Mucosa of stomach (tissue), 1 donor: ENCODE results near the gene KLF13.
A peak's percentile ranks its signal among the peaks of the same experiment; 100 is the strongest.

Experiments used
- H3K27me3 ChIP-seq: one replicate; pipeline ENCODE4 v1.7.0; 2013; ENCODE audit warnings: mild to moderate bottlenecking, low read length; ENCODE audit not compliant: control insufficient read depth, insufficient read depth
- H3K36me3 ChIP-seq: one replicate; pipeline ENCODE4 v1.7.0; 2013; ENCODE audit warnings: low read length; ENCODE audit not compliant: control insufficient read depth, insufficient read depth
- H3K4me1 ChIP-seq: one replicate; pipeline ENCODE4 v1.7.0; 2013; ENCODE audit warnings: mild to moderate bottlenecking, low read length; ENCODE audit not compliant: control insufficient read depth, insufficient read depth
- H3K4me3 ChIP-seq: one replicate; pipeline ENCODE4 v1.7.0; 2013; ENCODE audit warnings: low read length
- H3K9ac ChIP-seq: one replicate; pipeline ENCODE4 v1.7.0; 2013; ENCODE audit warnings: mild to moderate bottlenecking, low read length, moderate library complexity
- H3K9me3 ChIP-seq: one replicate; pipeline ENCODE4 v1.7.0; 2013; ENCODE audit warnings: mild to moderate bottlenecking, low read length, moderate library complexity; ENCODE audit not compliant: control insufficient read depth
- donor health status: Pancreatic carcinoma.

KLF13 gene

GRCh38 chr15:31358957-31359701 lies 32.5 kb downstream of the KLF13 start:
- Histone ChIP-seq H3K9ac (no peak overlapping the region), H3K27me3 (no peaks in the 10 kb centered on the region), H3K9me3 (no peaks in the 10 kb centered on the region), H3K4me3 (no peak overlapping the region), H3K36me3 (peaks cover 8% of the 10 kb centered on the region), H3K4me1 (peaks cover 63% of the 10 kb centered on the region)

- Histone ChIP-seq H3K9ac (peak overlapping the region; percentile 68), H3K27me3 (no peaks in the 10 kb centered on the region), H3K9me3 (no peaks in the 10 kb centered on the region), H3K36me3 (peaks cover 8% of the 10 kb centered on the region), H3K4me1 (peaks cover 68% of the 10 kb centered on the region), H3K4me3 (no peak overlapping the region)
These were observed 33.1 kb downstream of the KLF13 start for GRCh38 chr15:31359702-31360111.

- H3K27me3 ChIP-seq = no peaks in the 10 kb centered on the region
- H3K9me3 ChIP-seq = no peaks in the 10 kb centered on the region
- H3K9ac ChIP-seq = peak overlapping the region; percentile 68
- no peak overlapping the region for H3K4me3 ChIP-seq
- H3K4me1 ChIP-seq = peaks cover 73% of the 10 kb centered on the region
- H3K36me3 ChIP-seq = peaks cover 5% of the 10 kb centered on the region
These were observed 33.5 kb downstream of the KLF13 start for GRCh38 chr15:31360158-31360561.

GRCh38 chr15:31360843-31361763 lies 34.5 kb downstream of the KLF13 start:
- Histone ChIP-seq H3K36me3 (no peaks in the 10 kb centered on the region), H3K4me3 (no peak overlapping the region), H3K9ac (peak overlapping the region; percentile 68), H3K27me3 (no peaks in the 10 kb centered on the region), H3K4me1 (peaks cover 81% of the 10 kb centered on the region), H3K9me3 (no peaks in the 10 kb centered on the region)

- H3K4me1 ChIP-seq = peaks cover 89% of the 10 kb centered on the region
- no peaks in the 10 kb centered on the region for H3K36me3 ChIP-seq
- H3K9me3 ChIP-seq = no peaks in the 10 kb centered on the region
- no peaks in the 10 kb centered on the region for H3K27me3 ChIP-seq
- H3K4me3 ChIP-seq = no peak overlapping the region
- H3K9ac ChIP-seq = peak overlapping the region; percentile 68
These were observed 35.3 kb downstream of the KLF13 start for GRCh38 chr15:31361764-31362515.

GRCh38 chr15:31362886-31363285 lies 36.3 kb downstream of the KLF13 start:
- Histone ChIP-seq H3K4me1 (peaks cover 91% of the 10 kb centered on the region), H3K9me3 (no peaks in the 10 kb centered on the region), H3K9ac (no peak overlapping the region), H3K27me3 (no peaks in the 10 kb centered on the region), H3K4me3 (no peak overlapping the region), H3K36me3 (no peaks in the 10 kb centered on the region)

GRCh38 chr15:31364301-31365031 lies 37.8 kb downstream of the KLF13 start:
- H3K9me3 ChIP-seq = no peaks in the 10 kb centered on the region
- H3K36me3 ChIP-seq = no peaks in the 10 kb centered on the region
- no peak overlapping the region for H3K4me3 ChIP-seq
- H3K9ac ChIP-seq = peak overlapping the region; percentile 7
- peaks cover 80% of the 10 kb centered on the region for H3K4me1 ChIP-seq
- no peaks in the 10 kb centered on the region for H3K27me3 ChIP-seq

GRCh38 chr15:31365032-31365654 lies 38.5 kb downstream of the KLF13 start:
- peak overlapping the region; percentile 7 for H3K9ac ChIP-seq

GRCh38 chr15:31365655-31366127 lies 39.1 kb downstream of the KLF13 start:
- Histone ChIP-seq H3K4me1 (peaks cover 67% of the 10 kb centered on the region), H3K36me3 (no peaks in the 10 kb centered on the region), H3K9me3 (no peaks in the 10 kb centered on the region), H3K4me3 (no peak overlapping the region), H3K27me3 (no peaks in the 10 kb centered on the region), H3K9ac (peak overlapping the region; percentile 70)

More at GRCh38 chr15:31365032-31365654, 38.5 kb downstream of the KLF13 start:
- no peak overlapping the region for H3K4me3 ChIP-seq
- no peaks in the 10 kb centered on the region for H3K9me3 ChIP-seq
- H3K4me1 ChIP-seq = peaks cover 73% of the 10 kb centered on the region
- no peaks in the 10 kb centered on the region for H3K36me3 ChIP-seq
- H3K27me3 ChIP-seq = no peaks in the 10 kb centered on the region

GRCh38 chr15:31366169-31366734 lies 39.6 kb downstream of the KLF13 start:
- Histone ChIP-seq H3K9me3 (no peaks in the 10 kb centered on the region), H3K27me3 (no peaks in the 10 kb centered on the region), H3K36me3 (no peaks in the 10 kb centered on the region), H3K4me3 (no peak overlapping the region), H3K9ac (peak overlapping the region; percentile 70), H3K4me1 (peaks cover 62% of the 10 kb centered on the region)
